Uterus (tissue), 2 donors: ENCODE data around the gene SPTLC1.

Experiments used
- POLR2A ChIP-seq, 2 donors: fragments of 450-650 bp; IDR thresholded peaks; one replicate each; pipeline ENCODE4 v1.6.1; 2016; ENCODE audit warnings: antibody characterized with exemption in 2 of 2, mild to moderate bottlenecking in 1 of 2, moderate library complexity in 1 of 2
- TF ChIP-seq, protein P1 (sequence below), 4 experiments: fragments of 200-600 bp in 2 of 4; fragments of 450-650 bp in 2 of 4; sonication (generic) in 2 of 4; IDR thresholded peaks; one replicate each; pipeline ENCODE4 v1.5.1; 2016 to 2019; ENCODE audit warnings: antibody characterized with exemption in 4 of 4, mild to moderate bottlenecking in 2 of 4, moderate library complexity in 1 of 4

DNA sequence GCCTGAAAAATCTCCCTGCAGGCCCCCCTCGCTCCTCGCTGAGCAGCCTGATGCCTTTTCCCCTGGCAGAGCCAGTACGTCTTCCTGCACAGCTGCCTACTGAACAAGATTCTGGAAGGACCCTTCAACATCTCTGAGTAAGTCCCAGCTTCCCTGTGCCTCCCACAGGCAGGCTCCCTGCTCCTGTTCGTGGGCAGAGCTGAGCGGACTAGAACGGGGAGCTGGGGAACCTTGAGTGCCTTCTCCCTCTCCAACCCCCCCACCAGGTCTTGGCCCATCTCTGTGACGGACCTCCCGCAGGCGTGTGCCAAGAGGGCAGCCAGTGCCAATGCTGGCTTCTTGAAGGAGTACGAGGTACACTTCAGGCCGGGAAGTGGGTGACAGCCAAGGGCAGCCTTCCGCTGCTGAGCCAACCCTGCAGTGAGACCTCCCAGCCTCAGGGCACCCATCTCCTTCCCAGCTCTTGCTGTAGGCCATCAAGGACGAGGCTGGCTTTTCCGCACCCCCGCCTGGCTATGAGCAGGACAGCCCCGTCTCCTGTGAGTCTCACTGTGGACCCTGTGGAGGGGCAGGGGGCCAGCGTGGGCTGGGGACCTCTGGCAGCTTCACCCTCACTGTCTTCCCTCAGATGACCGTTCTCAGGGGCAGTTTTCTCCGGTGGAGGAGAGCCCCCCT, 21.1 kb upstream of the SPTLC1 start:
- TF ChIP-seq, protein P1, sequence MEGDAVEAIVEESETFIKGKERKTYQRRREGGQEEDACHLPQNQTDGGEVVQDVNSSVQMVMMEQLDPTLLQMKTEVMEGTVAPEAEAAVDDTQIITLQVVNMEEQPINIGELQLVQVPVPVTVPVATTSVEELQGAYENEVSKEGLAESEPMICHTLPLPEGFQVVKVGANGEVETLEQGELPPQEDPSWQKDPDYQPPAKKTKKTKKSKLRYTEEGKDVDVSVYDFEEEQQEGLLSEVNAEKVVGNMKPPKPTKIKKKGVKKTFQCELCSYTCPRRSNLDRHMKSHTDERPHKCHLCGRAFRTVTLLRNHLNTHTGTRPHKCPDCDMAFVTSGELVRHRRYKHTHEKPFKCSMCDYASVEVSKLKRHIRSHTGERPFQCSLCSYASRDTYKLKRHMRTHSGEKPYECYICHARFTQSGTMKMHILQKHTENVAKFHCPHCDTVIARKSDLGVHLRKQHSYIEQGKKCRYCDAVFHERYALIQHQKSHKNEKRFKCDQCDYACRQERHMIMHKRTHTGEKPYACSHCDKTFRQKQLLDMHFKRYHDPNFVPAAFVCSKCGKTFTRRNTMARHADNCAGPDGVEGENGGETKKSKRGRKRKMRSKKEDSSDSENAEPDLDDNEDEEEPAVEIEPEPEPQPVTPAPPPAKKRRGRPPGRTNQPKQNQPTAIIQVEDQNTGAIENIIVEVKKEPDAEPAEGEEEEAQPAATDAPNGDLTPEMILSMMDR (IDR thresholded peaks at IDR 0.05) = no peak
- TF ChIP-seq POLR2A (IDR thresholded peaks at IDR 0.05) = no peak
